ENCODE measurements around the gene GHRH.

GRCh38 chr20:37270576-37271420 is 9.2 kb upstream of the GHRH start:
- no peak for TF ChIP-seq CTCF (IDR thresholded peaks at IDR 0.05)
- no peak for TF ChIP-seq POLR2A (IDR thresholded peaks at IDR 0.05)
